ENCODE results near the gene PIK3C2B. TPM values are rescaled to one million over a fixed set of nuclear protein-coding genes. Genes with fewer than 3 reads are reported as not detected.
A peak's percentile ranks its signal among the peaks of the same experiment; 100 is the strongest.

PIK3C2B gene
- total RNA-seq, 3 donors from 2014 or later (not counting 1 experiment from before 2014, with no cell fraction given): 18.1 to 34.8 (median 29.5) TPM

- Mint-ChIP-seq H3K27me3 (ENCODE audit: low read depth in 2 of 2) (peaks cover 6 to 12% of the 10 kb centered on the region in 2 donors), H3K27ac (peak overlapping the region; percentile 97 to 100), H3K36me3 (peaks cover 15% of the 10 kb centered on the region), H3K9me3 (peaks cover 0 to 2% of the 10 kb centered on the region in 2 donors), H3K4me1 (peaks cover 33 to 34% of the 10 kb centered on the region in 2 donors), H3K4me3 (peak overlapping the region; percentile 98)
- Histone ChIP-seq H3K36me3 (ENCODE audit: control insufficient read depth, insufficient read depth, low read length) (no peaks in the 10 kb centered on the region), H3K27me3 (ENCODE audit: control insufficient read depth, insufficient read depth, low read length) (no peaks in the 10 kb centered on the region), H3K27ac (ENCODE audit: low read length) (peak overlapping the region; percentile 100), H3K4me1 (ENCODE audit: control insufficient read depth, insufficient read depth, low read length) (peaks cover 13% of the 10 kb centered on the region), H3K9me3 (ENCODE audit: control insufficient read depth, insufficient read depth, low read length) (no peaks in the 10 kb centered on the region), H3K4me3 (ENCODE audit: low read length) (peak overlapping the region; percentile 90)
- intact Hi-C loops (cut with micrococcal nuclease): loop anchor here (5.0 kb wide), 1 partner anchor 36 kb away; no protein-coding TSS in a partner anchor
- TF ChIP-seq CTCF (IDR thresholded peaks at IDR 0.05): no peak
- ATAC-seq: peak; percentile 57 to 69 (median 63)
- 2% methylated on average over 23 of the region's 27 CpGs for WGBS (ENCODE audit: insufficient coverage)
- peak; percentile 63 to 88 for DNase-seq
These were observed 11.8 kb upstream of the PIK3C2B start for GRCh38 chr1:204506201-204506968.

GRCh38 chr1:204505674-204506200, 11.1 kb upstream of the PIK3C2B start:
- Histone ChIP-seq H3K9me3 (ENCODE audit: control insufficient read depth, insufficient read depth, low read length) (no peaks in the 10 kb centered on the region), H3K27me3 (ENCODE audit: control insufficient read depth, insufficient read depth, low read length) (no peaks in the 10 kb centered on the region), H3K36me3 (ENCODE audit: control insufficient read depth, insufficient read depth, low read length) (no peaks in the 10 kb centered on the region), H3K4me1 (ENCODE audit: control insufficient read depth, insufficient read depth, low read length) (peaks cover 13% of the 10 kb centered on the region), H3K27ac (ENCODE audit: low read length) (peak overlapping the region; percentile 100), H3K4me3 (ENCODE audit: low read length) (peak overlapping the region; percentile 90)
- TF ChIP-seq CTCF (IDR thresholded peaks at IDR 0.05): no peak
- Mint-ChIP-seq H3K9me3 (peaks cover 0 to 2% of the 10 kb centered on the region in 2 donors), H3K36me3 (peaks cover 15% of the 10 kb centered on the region), H3K27me3 (ENCODE audit: low read depth in 2 of 2) (peaks cover 6 to 12% of the 10 kb centered on the region in 2 donors), H3K4me1 (peaks cover 33 to 34% of the 10 kb centered on the region in 2 donors), H3K4me3 (peak overlapping the region; percentile 98), H3K27ac (peak overlapping the region; percentile 97 to 100)
- intact Hi-C loops (cut with micrococcal nuclease): loop anchor here (5.0 kb wide), 1 partner anchor 37 kb away; no protein-coding TSS in a partner anchor
- DNase-seq (no peak), ATAC-seq (no peak)
- WGBS (ENCODE audit: insufficient coverage): 1% methylated on average over 4 of the region's 4 CpGs

GRCh38 chr1:204503913-204504519, 9.4 kb upstream of the PIK3C2B start:
- peaks cover 6 to 12% of the 10 kb centered on the region in 2 donors for H3K27me3 Mint-ChIP-seq (ENCODE audit: low read depth in 2 of 2)
- Histone ChIP-seq H3K9me3 (ENCODE audit: control insufficient read depth, insufficient read depth, low read length) (no peaks in the 10 kb centered on the region), H3K36me3 (ENCODE audit: control insufficient read depth, insufficient read depth, low read length) (no peaks in the 10 kb centered on the region), H3K27ac (ENCODE audit: low read length) (no peak overlapping the region), H3K4me1 (ENCODE audit: control insufficient read depth, insufficient read depth, low read length) (peaks cover 13% of the 10 kb centered on the region), H3K4me3 (ENCODE audit: low read length) (no peak overlapping the region), H3K27me3 (ENCODE audit: control insufficient read depth, insufficient read depth, low read length) (no peaks in the 10 kb centered on the region)
- WGBS (ENCODE audit: insufficient coverage): 100% methylated on average over 2 of the region's 4 CpGs
- peaks cover 15% of the 10 kb centered on the region for H3K36me3 Mint-ChIP-seq
- H3K4me3 Mint-ChIP-seq: no peak overlapping the region
- no peak for TF ChIP-seq CTCF (IDR thresholded peaks at IDR 0.05)
- intact Hi-C loops (cut with micrococcal nuclease): loop anchor here (1.0 to 2.0 kb wide), 3 partner anchors 58 to 341 kb away; no protein-coding TSS in a partner anchor
- H3K27ac Mint-ChIP-seq: no peak overlapping the region
- H3K4me1 Mint-ChIP-seq: peaks cover 33 to 34% of the 10 kb centered on the region in 2 donors
- peaks cover 0 to 2% of the 10 kb centered on the region in 2 donors for H3K9me3 Mint-ChIP-seq
- DNase-seq (no peak), ATAC-seq (no peak)

Data from natural killer cell (primary cell).